ENCODE measurements around the gene LIN52. TPM values are rescaled to one million over a fixed set of nuclear protein-coding genes. Genes with fewer than 3 reads are reported as not detected.

LIN52 gene
- total and polyA plus RNA-seq, 5 donors from 2014 or later = 11.1 to 14.9 (median 14.1) TPM

GRCh38 chr14:74221741-74222140, 137.0 kb downstream of the LIN52 start:
- no peak for DNase-seq
- H3K27me3 ChIP-seq (ENCODE audit: control insufficient read depth, insufficient read depth, low read length) = no peaks in the 10 kb centered on the region
- H3K36me3 ChIP-seq (ENCODE audit: control insufficient read depth, insufficient read depth, low read length) = no peaks in the 10 kb centered on the region
- ATAC-seq (ENCODE audit: low read depth in 2 of 2) = no peak
- no peak overlapping the region for H3K4me3 ChIP-seq (ENCODE audit: low read depth, low read length)
- no peaks in the 10 kb centered on the region for H3K9me3 ChIP-seq (ENCODE audit: control insufficient read depth in 2 of 2, low read length in 2 of 2)
- H3K36me3 Mint-ChIP-seq = no peaks in the 10 kb centered on the region
- H3K4me1 ChIP-seq (ENCODE audit: control insufficient read depth, insufficient read depth, low read length, poor library complexity, severe bottlenecking) = peaks cover 7% of the 10 kb centered on the region
- H3K4me3 Mint-ChIP-seq = no peak overlapping the region
- H3K4me1 Mint-ChIP-seq = peaks cover 0 to 5% (median 2%) of the 10 kb centered on the region in 4 donors
- H3K27ac Mint-ChIP-seq = no peak overlapping the region
- H3K9me3 Mint-ChIP-seq = peaks cover 0 to 1% (median 0%) of the 10 kb centered on the region in 7 donors
- H3K27ac ChIP-seq (ENCODE audit: insufficient read depth, low read length, poor library complexity, severe bottlenecking) = no peak overlapping the region
- H3K27me3 Mint-ChIP-seq = peaks cover 72% of the 10 kb centered on the region

DNA sequence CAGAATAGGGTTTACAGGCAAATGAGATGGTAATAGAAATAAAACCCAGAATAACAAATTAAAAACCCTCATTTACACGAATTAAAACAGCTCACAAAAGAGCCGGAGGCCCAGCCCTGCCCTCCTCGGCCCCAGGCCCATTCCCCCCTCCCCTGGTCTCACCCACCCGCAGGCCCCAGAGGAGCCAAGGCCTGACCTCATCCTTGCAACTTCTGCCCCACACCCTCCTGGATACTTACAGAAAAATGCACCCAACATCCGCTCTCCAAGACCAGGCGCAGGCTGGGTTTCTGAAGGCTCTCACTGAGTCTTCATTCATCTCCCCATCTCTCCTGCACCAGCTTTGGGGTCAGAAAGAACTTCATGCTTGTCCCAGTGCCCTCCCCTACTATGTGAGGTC, 138.3 kb downstream of the LIN52 start:
- Mint-ChIP-seq H3K4me1 (peaks cover 0 to 5% (median 0%) of the 10 kb centered on the region in 4 donors), H3K9me3 (peaks cover 0 to 4% (median 0%) of the 10 kb centered on the region in 7 donors), H3K4me3 (no peak overlapping the region), H3K36me3 (no peaks in the 10 kb centered on the region), H3K27ac (no peak overlapping the region), H3K27me3 (peaks cover 76% of the 10 kb centered on the region)
- ATAC-seq (ENCODE audit: low read depth in 2 of 2) = no peak
- H3K4me1 ChIP-seq (ENCODE audit: control insufficient read depth, insufficient read depth, low read length, poor library complexity, severe bottlenecking) = peaks cover under 1% of the 10 kb centered on the region
- no peak overlapping the region for H3K4me3 ChIP-seq (ENCODE audit: low read depth, low read length)
- H3K36me3 ChIP-seq (ENCODE audit: control insufficient read depth, insufficient read depth, low read length) = no peaks in the 10 kb centered on the region
- no peaks in the 10 kb centered on the region for H3K9me3 ChIP-seq (ENCODE audit: control insufficient read depth in 2 of 2, low read length in 2 of 2)
- no peak for DNase-seq
- H3K27me3 ChIP-seq (ENCODE audit: control insufficient read depth, insufficient read depth, low read length) = peaks cover 2% of the 10 kb centered on the region
- H3K27ac ChIP-seq (ENCODE audit: insufficient read depth, low read length, poor library complexity, severe bottlenecking) = no peak overlapping the region

GRCh38 chr14:74231784-74232183, 147.0 kb downstream of the LIN52 start:
- no peak for DNase-seq
- peaks cover 0 to 10% (median 3%) of the 10 kb centered on the region in 7 donors for H3K9me3 Mint-ChIP-seq
- no peaks in the 10 kb centered on the region for H3K4me1 Mint-ChIP-seq
- no peak overlapping the region for H3K27ac Mint-ChIP-seq
- no peak for ATAC-seq (ENCODE audit: low read depth in 2 of 2)
- peaks cover 3% of the 10 kb centered on the region for H3K27me3 ChIP-seq (ENCODE audit: control insufficient read depth, insufficient read depth, low read length)
- no peaks in the 10 kb centered on the region for H3K9me3 ChIP-seq (ENCODE audit: control insufficient read depth in 2 of 2, low read length in 2 of 2)
- no peaks in the 10 kb centered on the region for H3K4me1 ChIP-seq (ENCODE audit: control insufficient read depth, insufficient read depth, low read length, poor library complexity, severe bottlenecking)
- H3K27me3 Mint-ChIP-seq = peaks cover 55% of the 10 kb centered on the region
- no peak overlapping the region for H3K4me3 Mint-ChIP-seq
- H3K36me3 Mint-ChIP-seq = no peaks in the 10 kb centered on the region
- H3K27ac ChIP-seq (ENCODE audit: insufficient read depth, low read length, poor library complexity, severe bottlenecking) = no peak overlapping the region
- H3K4me3 ChIP-seq (ENCODE audit: low read depth, low read length) = no peak overlapping the region
- no peaks in the 10 kb centered on the region for H3K36me3 ChIP-seq (ENCODE audit: control insufficient read depth, insufficient read depth, low read length)

DNA sequence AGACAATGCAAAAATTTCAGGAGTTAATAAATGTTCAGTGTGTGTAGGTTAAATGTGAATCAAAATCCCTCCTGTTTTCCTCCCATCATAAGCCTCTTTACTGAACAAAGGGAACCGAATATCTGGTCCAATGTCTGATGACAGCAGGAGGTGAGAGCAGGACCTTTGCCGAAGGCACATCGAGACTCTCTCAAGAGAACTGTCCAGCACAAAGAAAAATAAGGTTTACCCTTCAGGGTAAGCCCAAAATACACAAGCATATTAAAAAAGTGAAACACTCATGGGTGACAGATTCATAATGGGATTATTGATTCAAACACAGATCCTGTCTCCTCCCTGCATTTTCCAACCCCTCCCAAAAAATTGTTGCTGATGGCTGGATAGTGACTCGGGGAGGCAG, 150.3 kb downstream of the LIN52 start:
- H3K27ac ChIP-seq (ENCODE audit: insufficient read depth, low read length, poor library complexity, severe bottlenecking) = no peak overlapping the region
- H3K36me3 Mint-ChIP-seq = no peaks in the 10 kb centered on the region
- peaks cover 5% of the 10 kb centered on the region for H3K4me1 ChIP-seq (ENCODE audit: control insufficient read depth, insufficient read depth, low read length, poor library complexity, severe bottlenecking)
- no peaks in the 10 kb centered on the region for H3K9me3 ChIP-seq (ENCODE audit: control insufficient read depth in 2 of 2, low read length in 2 of 2)
- peaks cover 18% of the 10 kb centered on the region for H3K27me3 ChIP-seq (ENCODE audit: control insufficient read depth, insufficient read depth, low read length)
- H3K27ac Mint-ChIP-seq = no peak overlapping the region
- no peak overlapping the region for H3K4me3 ChIP-seq (ENCODE audit: low read depth, low read length)
- no peaks in the 10 kb centered on the region for H3K36me3 ChIP-seq (ENCODE audit: control insufficient read depth, insufficient read depth, low read length)
- peaks cover 0 to 8% (median 3%) of the 10 kb centered on the region in 7 donors for H3K9me3 Mint-ChIP-seq
- peaks cover 0 to 4% (median 0%) of the 10 kb centered on the region in 4 donors for H3K4me1 Mint-ChIP-seq
- peaks cover 64% of the 10 kb centered on the region for H3K27me3 Mint-ChIP-seq
- DNase-seq = no peak
- no peak for ATAC-seq (ENCODE audit: low read depth in 2 of 2)
- H3K4me3 Mint-ChIP-seq = no peak overlapping the region

DNA sequence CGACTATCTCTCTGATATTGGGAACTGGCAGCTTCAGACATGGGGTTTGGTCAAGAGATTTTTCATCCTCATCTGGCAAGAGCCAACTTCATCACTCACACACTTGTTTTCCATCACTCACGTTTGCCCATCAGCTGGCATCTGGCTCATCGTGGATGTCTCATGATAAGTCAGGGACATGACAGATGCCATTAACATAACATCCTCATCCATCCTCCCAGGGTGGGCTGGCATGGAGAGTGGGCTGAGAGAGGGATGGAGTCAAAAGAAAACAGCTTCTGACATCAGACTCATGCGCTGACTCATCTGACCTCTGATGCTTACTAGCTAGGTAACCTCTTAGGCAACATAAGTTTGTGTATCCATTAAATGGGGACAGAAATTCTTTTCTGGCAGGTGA, 152.7 kb downstream of the LIN52 start:
- H3K4me3 ChIP-seq (ENCODE audit: low read depth, low read length) = no peak overlapping the region
- H3K27ac Mint-ChIP-seq = no peak overlapping the region
- peaks cover 26% of the 10 kb centered on the region for H3K27me3 ChIP-seq (ENCODE audit: control insufficient read depth, insufficient read depth, low read length)
- H3K36me3 ChIP-seq (ENCODE audit: control insufficient read depth, insufficient read depth, low read length) = no peaks in the 10 kb centered on the region
- no peaks in the 10 kb centered on the region for H3K9me3 ChIP-seq (ENCODE audit: control insufficient read depth in 2 of 2, low read length in 2 of 2)
- no peaks in the 10 kb centered on the region for H3K36me3 Mint-ChIP-seq
- no peak overlapping the region for H3K4me3 Mint-ChIP-seq
- no peak for DNase-seq
- peaks cover 0 to 23% (median 9%) of the 10 kb centered on the region in 4 donors for H3K4me1 Mint-ChIP-seq
- H3K4me1 ChIP-seq (ENCODE audit: control insufficient read depth, insufficient read depth, low read length, poor library complexity, severe bottlenecking) = peaks cover 21% of the 10 kb centered on the region
- peaks cover 0 to 3% (median under 1%) of the 10 kb centered on the region in 7 donors for H3K9me3 Mint-ChIP-seq
- peaks cover 77% of the 10 kb centered on the region for H3K27me3 Mint-ChIP-seq
- ATAC-seq (ENCODE audit: low read depth in 2 of 2) = no peak
- no peak overlapping the region for H3K27ac ChIP-seq (ENCODE audit: insufficient read depth, low read length, poor library complexity, severe bottlenecking)

DNA sequence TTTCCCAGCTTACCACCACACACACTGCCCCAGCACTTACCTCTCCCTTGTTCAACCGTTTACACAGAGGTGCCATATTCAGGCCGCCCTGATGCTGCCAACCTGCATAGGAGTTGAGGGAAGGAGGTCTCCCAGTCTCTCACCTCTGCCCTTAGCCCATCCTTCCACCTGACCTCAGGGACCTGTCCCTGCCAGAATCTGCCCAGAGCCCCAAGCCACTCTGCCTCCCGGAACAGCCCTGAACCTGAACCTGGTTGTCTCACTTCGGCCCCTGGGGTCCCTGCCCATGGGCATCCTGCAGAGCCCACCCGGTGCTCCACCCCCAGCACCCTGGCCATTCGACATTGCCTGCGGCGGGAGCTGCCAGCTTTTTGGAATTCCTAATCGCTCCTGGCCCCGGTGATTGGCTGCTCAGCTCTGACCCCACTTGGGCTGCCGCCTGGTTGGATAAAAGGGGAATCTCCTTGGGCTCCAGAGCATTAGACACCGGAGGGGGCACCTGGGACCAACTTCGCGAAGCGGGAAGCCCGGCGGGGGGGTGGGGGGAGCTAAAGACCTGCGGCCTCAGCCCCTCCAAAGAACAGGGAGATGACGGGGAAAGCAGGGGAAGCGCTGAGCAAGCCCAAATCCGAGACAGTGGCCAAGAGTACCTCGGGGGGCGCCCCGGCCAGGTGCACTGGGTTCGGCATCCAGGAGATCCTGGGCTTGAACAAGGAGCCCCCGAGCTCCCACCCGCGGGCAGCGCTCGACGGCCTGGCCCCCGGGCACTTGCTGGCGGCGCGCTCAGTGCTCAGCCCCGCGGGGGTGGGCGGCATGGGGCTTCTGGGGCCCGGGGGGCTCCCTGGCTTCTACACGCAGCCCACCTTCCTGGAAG, 154.5 kb downstream of the LIN52 start, which contains the start of gene VSX2:
Gene VSX2 (plus strand): TSS at position 476 of the 874 bp plus-strand sequence. CDS start 113 bp downstream, at position 589.
- no peak within 1 kb of the TSS for H3K27ac Mint-ChIP-seq
- H3K4me3 ChIP-seq (ENCODE audit: low read depth, low read length) = no peak within 1 kb of the TSS

GRCh38 chr14:74239848-74240793, 155.4 kb downstream of the LIN52 start:
- DNase-seq (peak in 1 of 3 donors; percentile 9), ATAC-seq (ENCODE audit: low read depth in 2 of 2) (no peak)
- H3K27me3 ChIP-seq (ENCODE audit: control insufficient read depth, insufficient read depth, low read length) = peaks cover 45% of the 10 kb centered on the region
- peaks cover 21% of the 10 kb centered on the region for H3K4me1 ChIP-seq (ENCODE audit: control insufficient read depth, insufficient read depth, low read length, poor library complexity, severe bottlenecking)
- H3K9me3 Mint-ChIP-seq = peaks cover 0 to 5% (median 0%) of the 10 kb centered on the region in 7 donors
- peaks cover 83% of the 10 kb centered on the region for H3K27me3 Mint-ChIP-seq
- H3K36me3 Mint-ChIP-seq = no peaks in the 10 kb centered on the region
- H3K4me1 Mint-ChIP-seq = peaks cover 0 to 30% (median 9%) of the 10 kb centered on the region in 4 donors
- peak overlapping the region in 2 of 4 donors; percentile 61 to 67 for H3K4me3 Mint-ChIP-seq
- H3K27ac Mint-ChIP-seq = no peak overlapping the region
- no peaks in the 10 kb centered on the region for H3K9me3 ChIP-seq (ENCODE audit: control insufficient read depth in 2 of 2, low read length in 2 of 2)
- no peak overlapping the region for H3K4me3 ChIP-seq (ENCODE audit: low read depth, low read length)
- H3K36me3 ChIP-seq (ENCODE audit: control insufficient read depth, insufficient read depth, low read length) = no peaks in the 10 kb centered on the region
- H3K27ac ChIP-seq (ENCODE audit: insufficient read depth, low read length, poor library complexity, severe bottlenecking) = no peak overlapping the region

More for the DNA sequence above, 154.5 kb downstream of the LIN52 start, which contains the start of gene VSX2:
- H3K27ac ChIP-seq (ENCODE audit: insufficient read depth, low read length, poor library complexity, severe bottlenecking) = no peak within 1 kb of the TSS
- DNase-seq (no peak), ATAC-seq (ENCODE audit: low read depth in 2 of 2) (no peak)
- Mint-ChIP-seq H3K27me3 (peaks cover 82% of the 10 kb centered on the region), H3K36me3 (no peaks in the 10 kb centered on the region), H3K4me1 (peaks cover 0 to 30% (median 9%) of the 10 kb centered on the region in 4 donors), H3K4me3 (peak within 1 kb of the TSS in 2 of 4 donors; percentile 61 to 67), H3K9me3 (peaks cover 0 to 5% (median 0%) of the 10 kb centered on the region in 7 donors)
- peaks cover 40% of the 10 kb centered on the region for H3K27me3 ChIP-seq (ENCODE audit: control insufficient read depth, insufficient read depth, low read length)
- H3K4me1 ChIP-seq (ENCODE audit: control insufficient read depth, insufficient read depth, low read length, poor library complexity, severe bottlenecking) = peaks cover 21% of the 10 kb centered on the region
- no peaks in the 10 kb centered on the region for H3K9me3 ChIP-seq (ENCODE audit: control insufficient read depth in 2 of 2, low read length in 2 of 2)
- no peaks in the 10 kb centered on the region for H3K36me3 ChIP-seq (ENCODE audit: control insufficient read depth, insufficient read depth, low read length)
